ENCODE results near the gene DSCAML1. TPM values are rescaled to one million over a fixed set of nuclear protein-coding genes. Genes with fewer than 3 reads are reported as not detected.

DSCAML1 gene
- total RNA-seq, 1 donor from 2014 or later, result not detected

DNA sequence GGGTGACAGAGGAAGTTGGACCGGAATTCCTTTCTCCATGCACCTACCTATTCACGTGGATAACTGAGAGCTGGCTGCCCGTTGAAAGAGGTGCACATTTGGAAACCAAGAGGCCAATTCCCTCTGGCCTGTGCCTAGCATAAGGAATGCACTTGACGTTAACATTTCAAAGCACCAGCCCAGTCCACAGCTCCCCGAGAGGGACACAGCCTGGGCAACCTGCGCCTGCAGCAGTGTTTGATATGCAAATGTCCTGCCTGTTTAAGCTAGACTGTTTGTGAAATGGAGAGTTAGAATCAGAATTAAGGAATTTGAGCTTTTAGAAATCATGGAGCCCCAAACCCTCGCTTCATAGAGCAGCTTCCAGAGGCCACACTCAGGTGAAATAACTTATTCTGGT is 126.1 kb downstream of the DSCAML1 start:
- no peaks in the 10 kb centered on the region for H3K27me3 ChIP-seq
- no peak overlapping the region for H3K27ac ChIP-seq
- H3K4me3 ChIP-seq, result no peak overlapping the region
- TF ChIP-seq, protein P1, sequence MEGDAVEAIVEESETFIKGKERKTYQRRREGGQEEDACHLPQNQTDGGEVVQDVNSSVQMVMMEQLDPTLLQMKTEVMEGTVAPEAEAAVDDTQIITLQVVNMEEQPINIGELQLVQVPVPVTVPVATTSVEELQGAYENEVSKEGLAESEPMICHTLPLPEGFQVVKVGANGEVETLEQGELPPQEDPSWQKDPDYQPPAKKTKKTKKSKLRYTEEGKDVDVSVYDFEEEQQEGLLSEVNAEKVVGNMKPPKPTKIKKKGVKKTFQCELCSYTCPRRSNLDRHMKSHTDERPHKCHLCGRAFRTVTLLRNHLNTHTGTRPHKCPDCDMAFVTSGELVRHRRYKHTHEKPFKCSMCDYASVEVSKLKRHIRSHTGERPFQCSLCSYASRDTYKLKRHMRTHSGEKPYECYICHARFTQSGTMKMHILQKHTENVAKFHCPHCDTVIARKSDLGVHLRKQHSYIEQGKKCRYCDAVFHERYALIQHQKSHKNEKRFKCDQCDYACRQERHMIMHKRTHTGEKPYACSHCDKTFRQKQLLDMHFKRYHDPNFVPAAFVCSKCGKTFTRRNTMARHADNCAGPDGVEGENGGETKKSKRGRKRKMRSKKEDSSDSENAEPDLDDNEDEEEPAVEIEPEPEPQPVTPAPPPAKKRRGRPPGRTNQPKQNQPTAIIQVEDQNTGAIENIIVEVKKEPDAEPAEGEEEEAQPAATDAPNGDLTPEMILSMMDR (IDR thresholded peaks at IDR 0.05), result no peak
- no peak for DNase-seq (ENCODE audit: low spot score in 2 of 2)
- no peaks in the 10 kb centered on the region for H3K36me3 ChIP-seq
- intact Hi-C loops (cut with DNase I), result no loop called here
- no peaks in the 10 kb centered on the region for H3K9me3 ChIP-seq
- H3K4me1 ChIP-seq, result no peaks in the 10 kb centered on the region

DNA sequence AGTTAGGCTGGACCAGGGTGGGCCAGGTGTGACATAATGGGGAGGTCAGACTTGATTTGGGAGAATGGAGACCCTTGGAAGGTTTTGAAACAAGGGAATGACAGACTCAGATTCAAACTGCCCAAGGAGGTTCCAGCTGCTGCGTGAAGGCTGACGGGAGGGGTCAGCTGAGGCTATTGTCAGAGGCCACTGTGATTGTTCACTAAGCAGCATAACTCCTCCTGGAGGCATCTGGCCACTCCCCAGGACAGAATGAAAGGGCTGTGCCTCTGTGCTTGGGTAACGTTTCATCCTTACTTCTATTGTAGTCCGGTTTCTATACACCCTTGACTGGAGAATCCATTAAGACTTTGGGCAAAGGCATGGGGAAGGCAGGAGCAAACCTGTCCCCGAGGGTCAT is 126.6 kb downstream of the DSCAML1 start:
- intact Hi-C loops (cut with DNase I), result no loop called here
- TF ChIP-seq, protein P1 (IDR thresholded peaks at IDR 0.05), result no peak
- no peaks in the 10 kb centered on the region for H3K36me3 ChIP-seq
- no peaks in the 10 kb centered on the region for H3K27me3 ChIP-seq
- H3K9me3 ChIP-seq, result no peaks in the 10 kb centered on the region
- no peak overlapping the region for H3K4me3 ChIP-seq
- no peak for DNase-seq (ENCODE audit: low spot score in 2 of 2)
- H3K4me1 ChIP-seq, result no peaks in the 10 kb centered on the region
- H3K27ac ChIP-seq, result no peak overlapping the region

DNA sequence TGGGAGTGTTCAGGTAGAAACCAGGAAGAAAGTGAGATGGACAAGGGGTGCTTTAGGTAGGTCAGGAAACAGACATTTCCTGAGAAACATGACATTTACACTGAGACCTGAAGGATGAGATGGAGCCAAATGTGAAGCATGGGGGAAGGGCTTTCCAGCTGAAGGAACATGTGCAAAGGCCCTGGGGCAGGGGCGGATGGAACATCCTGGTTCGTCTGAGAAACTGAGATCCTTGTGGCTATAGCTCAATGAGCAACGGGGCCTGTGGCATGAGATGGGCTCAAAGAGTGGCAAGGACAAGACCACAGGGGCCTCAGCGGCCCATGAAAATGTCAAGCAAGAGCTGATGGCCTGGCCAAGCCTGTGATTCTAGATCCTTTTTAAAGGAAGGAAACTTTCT is 127.4 kb downstream of the DSCAML1 start:
- Histone ChIP-seq H3K27me3 (no peaks in the 10 kb centered on the region), H3K4me3 (no peak overlapping the region), H3K36me3 (no peaks in the 10 kb centered on the region), H3K4me1 (no peaks in the 10 kb centered on the region), H3K9me3 (no peaks in the 10 kb centered on the region), H3K27ac (no peak overlapping the region)
- intact Hi-C loops (cut with DNase I), result no loop called here
- DNase-seq (ENCODE audit: low spot score in 2 of 2), result no peak
- TF ChIP-seq, protein P1 (IDR thresholded peaks at IDR 0.05), result no peak

DNA sequence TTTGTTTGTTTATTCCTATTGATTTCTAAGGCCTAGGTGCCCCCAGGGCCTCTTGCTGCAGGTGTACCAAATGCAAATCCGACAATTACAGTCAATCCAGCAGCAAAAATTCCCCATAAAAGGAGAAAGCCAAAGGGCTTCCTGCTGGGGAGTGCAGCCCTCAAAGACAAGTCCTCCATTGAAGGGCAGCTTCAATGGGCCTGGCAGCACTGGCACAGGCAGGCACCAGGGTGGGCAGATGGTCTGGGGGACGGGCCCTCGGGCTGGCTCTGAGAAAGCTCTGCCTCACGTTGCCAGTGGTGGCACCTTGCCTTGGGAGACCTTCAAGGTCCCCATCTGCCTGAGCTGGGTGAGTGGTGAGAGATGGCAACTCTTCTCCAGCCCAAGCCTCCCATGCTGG is 128.0 kb downstream of the DSCAML1 start:
- Histone ChIP-seq H3K36me3 (no peaks in the 10 kb centered on the region), H3K4me3 (no peak overlapping the region), H3K27me3 (no peaks in the 10 kb centered on the region), H3K9me3 (no peaks in the 10 kb centered on the region), H3K27ac (no peak overlapping the region), H3K4me1 (no peaks in the 10 kb centered on the region)
- no peak for DNase-seq (ENCODE audit: low spot score in 2 of 2)
- TF ChIP-seq, protein P1 (IDR thresholded peaks at IDR 0.05), result no peak
- intact Hi-C loops (cut with DNase I), result no loop called here

DNA sequence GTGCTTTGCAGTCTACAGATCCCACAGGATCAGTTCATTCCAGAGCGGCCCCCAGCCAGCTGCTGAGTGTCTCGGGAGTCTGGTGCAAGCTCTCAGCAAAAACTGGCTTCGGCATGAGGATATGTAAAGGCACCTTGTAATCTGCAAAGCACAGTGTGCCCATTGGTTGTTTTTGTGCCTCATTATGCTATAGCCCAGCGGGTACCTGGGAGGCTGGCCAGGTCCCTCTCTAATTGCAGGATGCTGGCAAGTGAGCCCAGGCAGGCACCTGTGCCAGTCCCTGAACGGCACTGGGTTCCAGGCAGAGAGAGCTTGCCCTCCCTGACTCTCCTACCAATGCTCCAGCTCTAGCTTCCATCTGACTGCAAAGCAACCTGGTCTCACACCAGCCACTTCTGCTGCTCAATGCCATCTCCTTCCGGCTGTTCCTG is 128.7 kb downstream of the DSCAML1 start:
- TF ChIP-seq, protein P1 (IDR thresholded peaks at IDR 0.05), result no peak
- H3K4me3 ChIP-seq, result no peak overlapping the region
- no peaks in the 10 kb centered on the region for H3K4me1 ChIP-seq
- no peaks in the 10 kb centered on the region for H3K27me3 ChIP-seq
- no peaks in the 10 kb centered on the region for H3K36me3 ChIP-seq
- intact Hi-C loops (cut with DNase I), result no loop called here
- no peaks in the 10 kb centered on the region for H3K9me3 ChIP-seq
- no peak for DNase-seq (ENCODE audit: low spot score in 2 of 2)
- H3K27ac ChIP-seq, result no peak overlapping the region

DNA sequence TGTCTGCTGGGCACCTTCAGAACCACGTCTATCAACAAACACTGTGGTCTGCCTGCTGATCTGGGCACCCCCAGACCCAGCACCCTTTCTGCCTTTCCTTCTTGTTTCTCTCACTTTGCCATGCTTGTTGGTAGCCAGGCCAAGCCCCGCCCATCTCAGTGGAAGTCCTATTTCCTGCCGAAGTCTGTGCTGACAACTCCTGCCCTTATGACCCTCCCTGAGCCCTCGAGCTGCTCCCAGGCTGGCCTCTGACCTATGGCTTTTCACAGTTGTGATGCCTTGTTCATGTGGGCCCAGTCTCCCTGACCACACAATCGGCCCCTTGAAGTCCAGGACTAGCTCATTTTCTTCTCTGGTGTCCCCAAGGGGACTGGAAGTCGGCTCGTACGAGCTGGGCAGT is 132.1 kb downstream of the DSCAML1 start:
- H3K27ac ChIP-seq, result no peak overlapping the region
- no peaks in the 10 kb centered on the region for H3K36me3 ChIP-seq
- H3K27me3 ChIP-seq, result no peaks in the 10 kb centered on the region
- no peaks in the 10 kb centered on the region for H3K4me1 ChIP-seq
- DNase-seq (ENCODE audit: low spot score in 2 of 2), result no peak
- TF ChIP-seq, protein P1 (IDR thresholded peaks at IDR 0.05), result no peak
- H3K9me3 ChIP-seq, result no peaks in the 10 kb centered on the region
- H3K4me3 ChIP-seq, result no peak overlapping the region
- intact Hi-C loops (cut with DNase I), result no loop called here

Data from ascending aorta (tissue), 2 donors.